Activated CD4-positive, alpha-beta T cell treated with anti-CD3 and anti-CD28 coated beads, Interleukin-2, amount 50 U/mL, for 48 hours (primary cell): ENCODE measurements around the gene ESPNL.
"Not testable (repeated sequence)": the region's sequence is repeated elsewhere in the genome, so short reads cannot be mapped to it uniquely, and the experiment has no call there.

Source experiments
- DNase-seq, 2 experiments: peaks; one replicate each; pipeline ENCODE4 v3.0.0-alpha.2; 2020

Gene ESPNL

GRCh38 chr2:238100049-238100820 is at the start of gene ESPNL:
ESPNL (plus strand) TSS chr2:238100340; CDS start chr2:238100420, 80 bp downstream.
- no peak for DNase-seq

- no peak for DNase-seq
Observed at GRCh38 chr2:238053191-238053776, 46.9 kb upstream of the ESPNL start.

GRCh38 chr2:238055841-238056240 is 44.3 kb upstream of the ESPNL start:
- DNase-seq = no peak

- not testable (repeated sequence) for DNase-seq
Observed at GRCh38 chr2:238057696-238058575, 42.2 kb upstream of the ESPNL start.

GRCh38 chr2:238059505-238059904 is 40.6 kb upstream of the ESPNL start:
- DNase-seq = no peak

GRCh38 chr2:238060096-238060541 is 40.0 kb upstream of the ESPNL start:
- DNase-seq = no peak

- peak; percentile 97 for DNase-seq
Observed at GRCh38 chr2:238060542-238061314, 39.4 kb upstream of the ESPNL start, which contains the start of gene SCLY. SCLY (plus strand) TSS chr2:238061001; CDS start chr2:238061055, 54 bp downstream.

GRCh38 chr2:238061315-238062202 is 38.6 kb upstream of the ESPNL start:
- DNase-seq = peak; percentile 40 to 49

- DNase-seq = no peak
Observed at GRCh38 chr2:238063414-238064189, 36.5 kb upstream of the ESPNL start.

- DNase-seq = no peak
Observed at GRCh38 chr2:238064376-238064775, 35.8 kb upstream of the ESPNL start.

GRCh38 chr2:238065071-238065846 is 34.9 kb upstream of the ESPNL start:
- DNase-seq = no peak

- DNase-seq = no peak
Observed at GRCh38 chr2:238066218-238066617, 33.9 kb upstream of the ESPNL start.

- peak; percentile 36 to 60 for DNase-seq
Observed at GRCh38 chr2:238066718-238067117, 33.4 kb upstream of the ESPNL start.

GRCh38 chr2:238067939-238068338 is 32.2 kb upstream of the ESPNL start:
- no peak for DNase-seq

GRCh38 chr2:238069021-238069709 is 31.0 kb upstream of the ESPNL start:
- no peak for DNase-seq

GRCh38 chr2:238069877-238070276 is 30.3 kb upstream of the ESPNL start:
- no peak for DNase-seq

GRCh38 chr2:238075397-238075796 is 24.7 kb upstream of the ESPNL start:
- no peak for DNase-seq

- no peak for DNase-seq
Observed at GRCh38 chr2:238077292-238077691, 22.8 kb upstream of the ESPNL start.

- DNase-seq = no peak
Observed at GRCh38 chr2:238079874-238080327, 20.2 kb upstream of the ESPNL start.
